ENCODE results near the gene WDR5. TPM values are rescaled to one million over a fixed set of nuclear protein-coding genes. Genes with fewer than 3 reads are reported as not detected.

The WDR5 gene
- total RNA-seq, 1 donor from 2014 or later: 17.7 TPM

- peak overlapping the region; percentile 41 for H3K4me3 ChIP-seq
- no peak for TF ChIP-seq CTCF (IDR thresholded peaks at IDR 0.05; ENCODE audit: borderline replicate concordance)
- DNase-seq: peak; percentile 73
Measured at GRCh38 chr9:134130503-134131375, 5.1 kb upstream of the WDR5 start.

GRCh38 chr9:134131471-134132207 is 4.2 kb upstream of the WDR5 start:
- Histone ChIP-seq H3K4me3 (no peak overlapping the region), H3K27ac (replicated peaks) (peak overlapping the region; percentile 80), H3K9me3 (replicated peaks) (no peaks in the 10 kb centered on the region), H3K4me1 (peaks cover 34% of the 10 kb centered on the region), H3K27me3 (ENCODE audit: low read depth) (no peaks in the 10 kb centered on the region), H3K36me3 (no peaks in the 10 kb centered on the region)
- no peak for TF ChIP-seq CTCF (IDR thresholded peaks at IDR 0.05; ENCODE audit: borderline replicate concordance)
- intact Hi-C loops (cut with micrococcal nuclease): no loop called here
- no peak for DNase-seq

More at GRCh38 chr9:134130503-134131375, 5.1 kb upstream of the WDR5 start:
- Histone ChIP-seq H3K36me3 (no peaks in the 10 kb centered on the region), H3K27me3 (ENCODE audit: low read depth) (no peaks in the 10 kb centered on the region), H3K9me3 (replicated peaks) (no peaks in the 10 kb centered on the region), H3K27ac (replicated peaks) (peak overlapping the region; percentile 80), H3K4me1 (peaks cover 30% of the 10 kb centered on the region)
- intact Hi-C loops (cut with micrococcal nuclease): no loop called here

- Histone ChIP-seq H3K36me3 (no peaks in the 10 kb centered on the region), H3K4me1 (peaks cover 41% of the 10 kb centered on the region), H3K4me3 (no peak overlapping the region), H3K27ac (replicated peaks) (no peak overlapping the region), H3K9me3 (replicated peaks) (no peaks in the 10 kb centered on the region), H3K27me3 (ENCODE audit: low read depth) (no peaks in the 10 kb centered on the region)
- intact Hi-C loops (cut with micrococcal nuclease): no loop called here
- DNase-seq: no peak
- TF ChIP-seq CTCF (IDR thresholded peaks at IDR 0.05; ENCODE audit: borderline replicate concordance): no peak
Measured at GRCh38 chr9:134132208-134132870, 3.5 kb upstream of the WDR5 start.

- Histone ChIP-seq H3K4me1 (peaks cover 62% of the 10 kb centered on the region), H3K27ac (replicated peaks) (peak overlapping the region; percentile 97), H3K9me3 (replicated peaks) (no peaks in the 10 kb centered on the region), H3K27me3 (ENCODE audit: low read depth) (no peaks in the 10 kb centered on the region), H3K4me3 (peak overlapping the region; percentile 99), H3K36me3 (peaks cover 2% of the 10 kb centered on the region)
- no peak for DNase-seq
- no peak for TF ChIP-seq CTCF (IDR thresholded peaks at IDR 0.05; ENCODE audit: borderline replicate concordance)
- intact Hi-C loops (cut with micrococcal nuclease): no loop called here
Measured at GRCh38 chr9:134134949-134135342, 936 bp upstream of the WDR5 start.

All from left ventricle myocardium inferior (tissue), 1 donor.